WTC11 (cell line): Measurements from ENCODE around the gene DDRGK1.

Experiments used
- GABPB1 ChIP-seq: sonication (generic); formaldehyde crosslinking; IDR thresholded peaks from 2 replicates; pipeline ENCODE4 v1.8.1; 2023; ENCODE audit warnings: mild to moderate bottlenecking, missing genetic modification reagents
- IRF2 ChIP-seq: sonication (generic); formaldehyde crosslinking; IDR thresholded peaks from 2 replicates; pipeline ENCODE4 v1.8.0; 2022; ENCODE audit warnings: low read depth, missing genetic modification reagents, borderline replicate concordance
- MXD4 ChIP-seq: fragments of 250-450 bp; sonication (Bioruptor Pico); IDR thresholded peaks from 2 replicates; pipeline ENCODE4 v1.8.0; 2021; ENCODE audit warnings: mild to moderate bottlenecking, moderate library complexity, borderline replicate concordance
- ZNF263 ChIP-seq: sonication (generic); formaldehyde crosslinking; IDR thresholded peaks from 2 replicates; pipeline ENCODE4 v1.8.1; 2022; ENCODE audit warnings: low read depth, mild to moderate bottlenecking, moderate library complexity, missing genetic modification reagents
- TF ChIP-seq, protein P1 (sequence below): sonication (generic); formaldehyde crosslinking; IDR thresholded peaks from 2 replicates; pipeline ENCODE4 v1.8.1; 2022; ENCODE audit warnings: low read depth, mild to moderate bottlenecking, moderate library complexity, missing genetic modification reagents, borderline replicate concordance
- TF ChIP-seq, protein P2 (sequence below): fragments of 200-600 bp; IDR thresholded peaks from 2 replicates; pipeline ENCODE4 v1.8.0; 2022; ENCODE audit warnings: antibody characterized with exemption
- TF ChIP-seq, protein P3 (sequence below): sonication (generic); formaldehyde crosslinking; IDR thresholded peaks from 2 replicates; pipeline ENCODE4 v1.8.1; 2023; ENCODE audit warnings: mild to moderate bottlenecking, missing genetic modification reagents, moderate library complexity

DNA sequence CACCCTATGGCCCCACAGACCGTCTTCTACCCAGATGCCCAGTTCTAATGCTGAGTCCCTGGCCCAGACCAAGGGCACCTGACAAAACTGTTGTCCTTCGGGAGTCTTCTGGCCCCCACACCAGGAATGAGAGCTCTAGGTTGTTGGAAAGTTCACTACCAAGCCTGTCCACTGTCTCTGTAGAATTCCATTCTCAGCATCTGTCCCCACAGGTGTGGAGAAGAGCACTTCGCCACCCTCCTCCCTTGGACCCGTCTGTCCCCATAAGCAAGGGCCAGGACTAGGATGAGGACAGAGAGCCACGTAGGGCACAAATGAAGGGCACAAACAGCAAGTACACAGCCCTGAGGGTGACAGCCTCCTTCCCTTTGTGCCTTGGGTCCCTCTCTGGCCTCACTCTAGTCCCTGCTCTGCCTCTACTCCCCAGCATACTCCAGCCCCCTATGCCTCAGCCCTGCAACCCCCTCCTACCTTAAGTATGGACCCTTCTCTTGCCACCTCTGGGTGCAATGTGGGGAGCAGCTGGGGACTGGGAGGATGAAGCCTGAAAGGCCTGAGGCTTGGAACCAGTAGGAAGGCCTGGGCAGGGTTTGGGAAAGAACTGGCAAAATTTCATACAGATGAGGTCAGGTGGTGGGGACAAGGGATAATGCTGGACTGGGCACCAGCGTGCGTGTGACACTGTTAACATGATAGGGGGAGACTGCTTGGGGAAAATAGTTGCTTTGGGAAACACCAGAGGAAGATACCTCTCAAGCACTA, 35.5 kb downstream of the DDRGK1 start:
- TF ChIP-seq, protein P1, sequence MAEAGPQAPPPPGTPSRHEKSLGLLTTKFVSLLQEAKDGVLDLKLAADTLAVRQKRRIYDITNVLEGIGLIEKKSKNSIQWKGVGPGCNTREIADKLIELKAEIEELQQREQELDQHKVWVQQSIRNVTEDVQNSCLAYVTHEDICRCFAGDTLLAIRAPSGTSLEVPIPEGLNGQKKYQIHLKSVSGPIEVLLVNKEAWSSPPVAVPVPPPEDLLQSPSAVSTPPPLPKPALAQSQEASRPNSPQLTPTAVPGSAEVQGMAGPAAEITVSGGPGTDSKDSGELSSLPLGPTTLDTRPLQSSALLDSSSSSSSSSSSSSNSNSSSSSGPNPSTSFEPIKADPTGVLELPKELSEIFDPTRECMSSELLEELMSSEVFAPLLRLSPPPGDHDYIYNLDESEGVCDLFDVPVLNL (CRISPR knock-in tag) = no peak
- TF ChIP-seq GABPB1 (CRISPR knock-in tag) = no peak
- TF ChIP-seq, protein P2, sequence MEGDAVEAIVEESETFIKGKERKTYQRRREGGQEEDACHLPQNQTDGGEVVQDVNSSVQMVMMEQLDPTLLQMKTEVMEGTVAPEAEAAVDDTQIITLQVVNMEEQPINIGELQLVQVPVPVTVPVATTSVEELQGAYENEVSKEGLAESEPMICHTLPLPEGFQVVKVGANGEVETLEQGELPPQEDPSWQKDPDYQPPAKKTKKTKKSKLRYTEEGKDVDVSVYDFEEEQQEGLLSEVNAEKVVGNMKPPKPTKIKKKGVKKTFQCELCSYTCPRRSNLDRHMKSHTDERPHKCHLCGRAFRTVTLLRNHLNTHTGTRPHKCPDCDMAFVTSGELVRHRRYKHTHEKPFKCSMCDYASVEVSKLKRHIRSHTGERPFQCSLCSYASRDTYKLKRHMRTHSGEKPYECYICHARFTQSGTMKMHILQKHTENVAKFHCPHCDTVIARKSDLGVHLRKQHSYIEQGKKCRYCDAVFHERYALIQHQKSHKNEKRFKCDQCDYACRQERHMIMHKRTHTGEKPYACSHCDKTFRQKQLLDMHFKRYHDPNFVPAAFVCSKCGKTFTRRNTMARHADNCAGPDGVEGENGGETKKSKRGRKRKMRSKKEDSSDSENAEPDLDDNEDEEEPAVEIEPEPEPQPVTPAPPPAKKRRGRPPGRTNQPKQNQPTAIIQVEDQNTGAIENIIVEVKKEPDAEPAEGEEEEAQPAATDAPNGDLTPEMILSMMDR = no peak
- TF ChIP-seq ZNF263 (CRISPR knock-in tag) = no peak
- TF ChIP-seq MXD4 (CRISPR knock-in tag) = no peak
- TF ChIP-seq IRF2 (CRISPR knock-in tag) = no peak
- TF ChIP-seq, protein P3, sequence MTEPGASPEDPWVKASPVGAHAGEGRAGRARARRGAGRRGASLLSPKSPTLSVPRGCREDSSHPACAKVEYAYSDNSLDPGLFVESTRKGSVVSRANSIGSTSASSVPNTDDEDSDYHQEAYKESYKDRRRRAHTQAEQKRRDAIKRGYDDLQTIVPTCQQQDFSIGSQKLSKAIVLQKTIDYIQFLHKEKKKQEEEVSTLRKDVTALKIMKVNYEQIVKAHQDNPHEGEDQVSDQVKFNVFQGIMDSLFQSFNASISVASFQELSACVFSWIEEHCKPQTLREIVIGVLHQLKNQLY (CRISPR knock-in tag) = no peak
